Parathyroid adenoma (tissue), 2 donors: ENCODE results near the gene WDR4.

ENCODE experiments used
- H2AFZ ChIP-seq: fragments of 300-600 bp; sonication (generic); one replicate; pipeline ENCODE4 v1.7.0; 2017; ENCODE audit warnings: antibody characterized with exemption, mild to moderate bottlenecking
- H3K27ac ChIP-seq: fragments of 300-600 bp; sonication (generic); one replicate; pipeline ENCODE4 v1.7.0; 2017
- H3K27me3 ChIP-seq: fragments of 300-600 bp; sonication (generic); one replicate; pipeline ENCODE4 v1.7.0; 2017; ENCODE audit warnings: low read length; ENCODE audit not compliant: control insufficient read depth, insufficient read depth
- H3K36me3 ChIP-seq: fragments of 300-600 bp; sonication (generic); one replicate; pipeline ENCODE4 v1.7.0; 2017; ENCODE audit warnings: low read length; ENCODE audit not compliant: control insufficient read depth, insufficient read depth
- H3K4me1 ChIP-seq: fragments of 300-600 bp; sonication (generic); one replicate; pipeline ENCODE4 v1.7.0; 2017; ENCODE audit warnings: control low read depth
- H3K4me2 ChIP-seq: fragments of 300-600 bp; sonication (generic); one replicate; pipeline ENCODE4 v1.7.0; 2017; ENCODE audit warnings: low read length
- H3K4me3 ChIP-seq: fragments of 300-600 bp; sonication (generic); one replicate; pipeline ENCODE4 v1.7.0; 2017; ENCODE audit warnings: low read depth, low read length
- H3K79me2 ChIP-seq: fragments of 300-600 bp; sonication (generic); one replicate; pipeline ENCODE4 v1.7.0; 2017; ENCODE audit warnings: control low read depth
- H3K9ac ChIP-seq: fragments of 300-600 bp; sonication (generic); one replicate; pipeline ENCODE4 v1.7.0; 2017; ENCODE audit warnings: mild to moderate bottlenecking
- H3K9me3 ChIP-seq: fragments of 300-600 bp; sonication (generic); one replicate; pipeline ENCODE4 v1.7.0; 2017; ENCODE audit warnings: low read length; ENCODE audit not compliant: control insufficient read depth
- TF ChIP-seq, protein P1 (sequence below): fragments of 300-600 bp; sonication (generic); IDR thresholded peaks from one replicate; pipeline ENCODE4 v1.7.0; 2017; ENCODE audit warnings: antibody characterized with exemption, mild to moderate bottlenecking
- donor health status: primary hyperparathyroidism.

The WDR4 gene

DNA sequence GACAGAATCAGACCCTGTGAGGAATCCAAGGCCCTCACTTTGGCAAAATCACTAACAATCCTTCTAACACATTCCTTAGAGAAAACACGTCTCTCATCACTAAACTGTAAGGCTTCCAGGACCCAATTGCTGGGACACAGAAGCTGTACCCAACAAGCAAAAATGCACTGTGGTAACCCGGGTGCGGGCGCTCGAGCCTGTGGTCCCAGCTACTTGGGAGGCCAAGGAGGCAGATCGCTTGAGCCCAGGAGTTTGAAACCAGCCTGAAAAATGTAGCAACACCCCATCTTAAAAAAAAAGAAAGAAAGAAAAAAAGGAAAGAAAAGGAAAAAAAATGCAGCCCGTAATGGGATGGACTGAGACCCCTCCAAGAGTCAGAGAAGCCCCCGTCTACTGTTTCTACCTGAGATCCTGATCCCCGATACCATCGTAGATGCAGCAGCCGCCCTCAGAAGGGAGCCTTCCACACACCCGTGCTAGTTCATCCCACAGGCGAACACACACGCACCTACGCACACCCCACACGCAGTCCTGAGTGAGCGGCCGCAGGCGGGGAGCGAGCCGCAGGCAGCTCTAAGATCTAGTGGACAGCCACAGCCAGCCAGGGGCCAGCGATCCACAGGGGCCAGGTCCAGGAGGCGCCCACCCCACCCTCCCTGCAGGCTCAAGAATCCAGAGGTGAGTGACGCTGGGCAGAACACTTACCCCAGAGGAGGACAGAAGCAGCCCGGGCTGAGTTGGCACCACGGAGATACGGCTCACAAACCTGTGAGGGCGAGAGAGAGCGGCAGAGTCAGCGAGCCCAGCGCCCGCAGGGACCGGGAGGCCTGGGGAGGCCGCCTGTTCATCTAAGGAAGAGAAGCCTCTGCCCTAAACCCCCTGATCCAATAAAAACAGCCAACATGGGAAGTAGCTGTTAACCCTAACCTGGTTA, 20.1 kb downstream of the WDR4 start:
- Histone ChIP-seq H3K4me2 (no peak overlapping the region), H3K9me3 (no peaks in the 10 kb centered on the region), H3K4me1 (no peaks in the 10 kb centered on the region), H3K4me3 (no peak overlapping the region), H3K27ac (no peak overlapping the region), H2AFZ (no peak overlapping the region), H3K9ac (no peak overlapping the region), H3K79me2 (no peaks in the 10 kb centered on the region), H3K36me3 (no peaks in the 10 kb centered on the region), H3K27me3 (no peaks in the 10 kb centered on the region)
- TF ChIP-seq, protein P1, sequence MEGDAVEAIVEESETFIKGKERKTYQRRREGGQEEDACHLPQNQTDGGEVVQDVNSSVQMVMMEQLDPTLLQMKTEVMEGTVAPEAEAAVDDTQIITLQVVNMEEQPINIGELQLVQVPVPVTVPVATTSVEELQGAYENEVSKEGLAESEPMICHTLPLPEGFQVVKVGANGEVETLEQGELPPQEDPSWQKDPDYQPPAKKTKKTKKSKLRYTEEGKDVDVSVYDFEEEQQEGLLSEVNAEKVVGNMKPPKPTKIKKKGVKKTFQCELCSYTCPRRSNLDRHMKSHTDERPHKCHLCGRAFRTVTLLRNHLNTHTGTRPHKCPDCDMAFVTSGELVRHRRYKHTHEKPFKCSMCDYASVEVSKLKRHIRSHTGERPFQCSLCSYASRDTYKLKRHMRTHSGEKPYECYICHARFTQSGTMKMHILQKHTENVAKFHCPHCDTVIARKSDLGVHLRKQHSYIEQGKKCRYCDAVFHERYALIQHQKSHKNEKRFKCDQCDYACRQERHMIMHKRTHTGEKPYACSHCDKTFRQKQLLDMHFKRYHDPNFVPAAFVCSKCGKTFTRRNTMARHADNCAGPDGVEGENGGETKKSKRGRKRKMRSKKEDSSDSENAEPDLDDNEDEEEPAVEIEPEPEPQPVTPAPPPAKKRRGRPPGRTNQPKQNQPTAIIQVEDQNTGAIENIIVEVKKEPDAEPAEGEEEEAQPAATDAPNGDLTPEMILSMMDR: no peak

- Histone ChIP-seq H3K9me3 (no peaks in the 10 kb centered on the region), H3K27ac (no peak overlapping the region), H3K79me2 (no peaks in the 10 kb centered on the region), H3K4me2 (no peak overlapping the region), H2AFZ (no peak overlapping the region), H3K9ac (no peak overlapping the region), H3K36me3 (no peaks in the 10 kb centered on the region), H3K27me3 (no peaks in the 10 kb centered on the region), H3K4me3 (no peak overlapping the region), H3K4me1 (no peaks in the 10 kb centered on the region)
- TF ChIP-seq, protein P1: no peak
Measured at GRCh38 chr21:42858185-42858847, 21.0 kb downstream of the WDR4 start.

GRCh38 chr21:42857216-42857615, 22.1 kb downstream of the WDR4 start:
- H2AFZ ChIP-seq: no peak overlapping the region
- no peak overlapping the region for H3K4me2 ChIP-seq
- no peaks in the 10 kb centered on the region for H3K4me1 ChIP-seq
- H3K27ac ChIP-seq: no peak overlapping the region
- H3K9me3 ChIP-seq: no peaks in the 10 kb centered on the region
- no peaks in the 10 kb centered on the region for H3K27me3 ChIP-seq
- H3K9ac ChIP-seq: no peak overlapping the region
- H3K4me3 ChIP-seq: no peak overlapping the region
- TF ChIP-seq, protein P1: no peak
- no peaks in the 10 kb centered on the region for H3K36me3 ChIP-seq
- no peaks in the 10 kb centered on the region for H3K79me2 ChIP-seq

- Histone ChIP-seq H3K9ac (no peak overlapping the region), H3K9me3 (no peaks in the 10 kb centered on the region), H3K79me2 (no peaks in the 10 kb centered on the region), H3K36me3 (no peaks in the 10 kb centered on the region), H3K27ac (no peak overlapping the region), H3K4me3 (no peak overlapping the region), H3K4me1 (no peaks in the 10 kb centered on the region), H2AFZ (no peak overlapping the region), H3K4me2 (no peak overlapping the region), H3K27me3 (no peaks in the 10 kb centered on the region)
- TF ChIP-seq, protein P1: no peak
Measured at GRCh38 chr21:42855937-42856335, 23.4 kb downstream of the WDR4 start.
